GM23338 (cell line): ENCODE results near the gene TXNDC16. TPM values are rescaled to one million over a fixed set of nuclear protein-coding genes. Genes with fewer than 3 reads are reported as not detected.

Experiments
- ATAC-seq: fragments of 200-7000 bp; cut with Tn5 transposase; 3 replicates; pipeline ENCODE4 v1.9.1; 2020
- DNase-seq: peaks from one replicate; pipeline ENCODE4 v3.0.0-alpha.2; 2015; ENCODE audit warnings: low spot score
- H2AFZ ChIP-seq: fragments of 200-600 bp; sonication (generic); 2 replicates; pipeline ENCODE4 v1.8.0; 2016; ENCODE audit warnings: antibody characterized with exemption, mild to moderate bottlenecking, moderate library complexity
- H3F3A ChIP-seq: fragments of 200-600 bp; sonication (generic); replicated peaks from 2 replicates; pipeline ENCODE4 v1.8.0; 2017; ENCODE audit warnings: antibody characterized with exemption, mixed run types, low read depth
- H3K27ac ChIP-seq: fragments of 200-600 bp; sonication (generic); 2 replicates; pipeline ENCODE4 v1.6.1; 2016; ENCODE audit warnings: low read depth
- H3K27me3 ChIP-seq: fragments of 200-600 bp; sonication (generic); 2 replicates; pipeline ENCODE4 v1.8.0; 2016; ENCODE audit warnings: mild to moderate bottlenecking, mixed run types, moderate library complexity; ENCODE audit not compliant: insufficient read depth
- H3K36me3 ChIP-seq: fragments of 200-600 bp; sonication (generic); 2 replicates; pipeline ENCODE4 v1.8.0; 2016; ENCODE audit warnings: mild to moderate bottlenecking; ENCODE audit not compliant: insufficient read depth
- H3K4me1 ChIP-seq: fragments of 200-600 bp; sonication (generic); 2 replicates; pipeline ENCODE4 v1.8.0; 2016; ENCODE audit warnings: mild to moderate bottlenecking, moderate library complexity; ENCODE audit not compliant: insufficient read depth
- H3K4me2 ChIP-seq: fragments of 200-600 bp; sonication (generic); 2 replicates; pipeline ENCODE4 v1.7.1; 2017; ENCODE audit warnings: mixed run types
- H3K4me3 ChIP-seq: fragments of 200-600 bp; sonication (generic); 2 replicates; pipeline ENCODE4 v1.6.1; 2016; ENCODE audit warnings: mixed run types
- H3K79me2 ChIP-seq: fragments of 200-600 bp; sonication (generic); replicated peaks from 2 replicates; pipeline ENCODE4 v1.8.0; 2017; ENCODE audit warnings: mild to moderate bottlenecking; ENCODE audit not compliant: insufficient read depth
- H3K9me2 ChIP-seq: fragments of 200-600 bp; sonication (generic); 2 replicates; pipeline ENCODE4 v1.8.0; 2017; ENCODE audit not compliant: insufficient read depth
- H4K20me1 ChIP-seq: fragments of 200-600 bp; sonication (generic); replicated peaks from 2 replicates; pipeline ENCODE4 v1.8.0; 2017; ENCODE audit warnings: mild to moderate bottlenecking; ENCODE audit not compliant: insufficient read depth
- H3K27ac Mint-ChIP-seq: 2 replicates; pipeline ENCODE4 v1.8.0; 2020; ENCODE audit warnings: inconsistent platforms, mild to moderate bottlenecking, moderate library complexity, mixed read lengths
- H3K27me3 Mint-ChIP-seq: 3 replicates; pipeline ENCODE4 v1.8.0; 2022; ENCODE audit warnings: low read depth, mild to moderate bottlenecking, moderate library complexity, mixed read lengths, inconsistent platforms; ENCODE audit not compliant: insufficient read depth, poor library complexity
- H3K36me3 Mint-ChIP-seq: 3 replicates; pipeline ENCODE4 v1.8.0; 2021; ENCODE audit warnings: low read depth, mild to moderate bottlenecking, inconsistent platforms, moderate library complexity, mixed read lengths
- H3K4me1 Mint-ChIP-seq: 3 replicates; pipeline ENCODE4 v1.8.0; 2020; ENCODE audit warnings: mild to moderate bottlenecking, inconsistent platforms, mixed read lengths
- H3K4me3 Mint-ChIP-seq: 3 replicates; pipeline ENCODE4 v1.8.0; 2021; ENCODE audit warnings: moderate library complexity, mild to moderate bottlenecking, inconsistent platforms, mixed read lengths
- H3K9me3 Mint-ChIP-seq: 3 replicates; pipeline ENCODE4 v1.8.0; 2020; ENCODE audit warnings: moderate library complexity, mild to moderate bottlenecking, inconsistent platforms, mixed read lengths
- CREB1 ChIP-seq: fragments of 250-450 bp; sonication (Bioruptor Pico); IDR thresholded peaks from 2 replicates; pipeline ENCODE4 v1.5.0; 2020; ENCODE audit warnings: low read depth, mild to moderate bottlenecking, moderate library complexity
- EZH2 ChIP-seq: fragments of 200-600 bp; sonication (generic); IDR thresholded peaks from one replicate; pipeline ENCODE4 v1.8.0; 2017; ENCODE audit warnings: antibody characterized with exemption, mild to moderate bottlenecking, low read depth; ENCODE audit not compliant: unreplicated experiment
- EZH2phosphoT487 ChIP-seq: fragments of 200-600 bp; sonication (generic); IDR thresholded peaks from one replicate; pipeline ENCODE4 v1.8.1; 2018; ENCODE audit warnings: antibody characterized with exemption; ENCODE audit not compliant: unreplicated experiment
- JUNB ChIP-seq: IDR thresholded peaks from one replicate; pipeline ENCODE4 v1.6.1; 2016; ENCODE audit warnings: antibody characterized with exemption; ENCODE audit not compliant: unreplicated experiment
- POLR2AphosphoS5 ChIP-seq: IDR thresholded peaks from 2 replicates; pipeline ENCODE4 v1.6.1; 2016; ENCODE audit warnings: antibody characterized with exemption, low read depth
- REST ChIP-seq: IDR thresholded peaks from one replicate; pipeline ENCODE4 v1.6.1; 2018; ENCODE audit warnings: antibody characterized with exemption; ENCODE audit not compliant: unreplicated experiment
- STAT1 ChIP-seq: IDR thresholded peaks from one replicate; pipeline ENCODE4 v1.6.1; 2016; ENCODE audit warnings: antibody characterized with exemption; ENCODE audit not compliant: unreplicated experiment
- ZNF331 ChIP-seq: fragments of 250-450 bp; sonication (Bioruptor Pico); IDR thresholded peaks from 2 replicates; pipeline ENCODE4 v1.5.0; 2020; ENCODE audit warnings: low read depth, mild to moderate bottlenecking, moderate library complexity
- polyA plus RNA-seq: library from polyadenylated mRNA; unstranded; fragments of >200 nt; fragmentation: Nextera tagmentation; extraction: Ambion mirVana; gene quantifications from 2 replicates; pipeline ENCODE4 v1.2.1, GENCODE V29; 2016
- total RNA-seq: library from RNA; depleted of rRNA; stranded (reverse); fragments of >200 nt; shearing (Covaris generic); gene quantifications from 2 replicates; pipeline ENCODE4 v1.2.3, GENCODE V29; 2014
- TF ChIP-seq, protein P1 (sequence below): IDR thresholded peaks from 2 replicates; pipeline ENCODE4 v1.6.1; 2016; ENCODE audit warnings: antibody characterized with exemption

The TXNDC16 gene
- total and polyA plus RNA-seq, 2 experiments from 2014 or later = 13.6 to 14.0 TPM

GRCh38 chr14:52457411-52457810, 94.9 kb downstream of the TXNDC16 start (continued):
- TF ChIP-seq, protein P1, sequence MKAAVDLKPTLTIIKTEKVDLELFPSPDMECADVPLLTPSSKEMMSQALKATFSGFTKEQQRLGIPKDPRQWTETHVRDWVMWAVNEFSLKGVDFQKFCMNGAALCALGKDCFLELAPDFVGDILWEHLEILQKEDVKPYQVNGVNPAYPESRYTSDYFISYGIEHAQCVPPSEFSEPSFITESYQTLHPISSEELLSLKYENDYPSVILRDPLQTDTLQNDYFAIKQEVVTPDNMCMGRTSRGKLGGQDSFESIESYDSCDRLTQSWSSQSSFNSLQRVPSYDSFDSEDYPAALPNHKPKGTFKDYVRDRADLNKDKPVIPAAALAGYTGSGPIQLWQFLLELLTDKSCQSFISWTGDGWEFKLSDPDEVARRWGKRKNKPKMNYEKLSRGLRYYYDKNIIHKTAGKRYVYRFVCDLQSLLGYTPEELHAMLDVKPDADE = no peak
- no peak for TF ChIP-seq POLR2AphosphoS5
- TF ChIP-seq STAT1 = no peak
- no peak for TF ChIP-seq EZH2
- no peak for TF ChIP-seq ZNF331 (CRISPR knock-in tag)

GRCh38 chr14:52455291-52456088, 96.8 kb downstream of the TXNDC16 start:
- ATAC-seq = no peak
- no peak overlapping the region for H3K4me3 Mint-ChIP-seq
- no peaks in the 10 kb centered on the region for H3K36me3 Mint-ChIP-seq
- H3K9me3 Mint-ChIP-seq = no peaks in the 10 kb centered on the region
- H3K4me2 ChIP-seq = no peak overlapping the region
- no peaks in the 10 kb centered on the region for H3K36me3 ChIP-seq
- H3K4me1 ChIP-seq = no peaks in the 10 kb centered on the region
- TF ChIP-seq EZH2phosphoT487 (no peak), STAT1 (no peak), JUNB (no peak)
- no peak overlapping the region for H3K27ac ChIP-seq
- no peaks in the 10 kb centered on the region for H3K27me3 Mint-ChIP-seq
- H3K27ac Mint-ChIP-seq = no peak overlapping the region
- DNase-seq = no peak
- H3K79me2 ChIP-seq = no peaks in the 10 kb centered on the region
- no peaks in the 10 kb centered on the region for H3K9me2 ChIP-seq
- H4K20me1 ChIP-seq = no peaks in the 10 kb centered on the region
- H3K4me1 Mint-ChIP-seq = peaks cover 2% of the 10 kb centered on the region; the same call in 2 of the 3 replicates
- H3K27me3 ChIP-seq = no peaks in the 10 kb centered on the region
- no peaks in the 10 kb centered on the region for H3F3A ChIP-seq
- H2AFZ ChIP-seq = no peak overlapping the region
- H3K4me3 ChIP-seq = no peak overlapping the region

DNA sequence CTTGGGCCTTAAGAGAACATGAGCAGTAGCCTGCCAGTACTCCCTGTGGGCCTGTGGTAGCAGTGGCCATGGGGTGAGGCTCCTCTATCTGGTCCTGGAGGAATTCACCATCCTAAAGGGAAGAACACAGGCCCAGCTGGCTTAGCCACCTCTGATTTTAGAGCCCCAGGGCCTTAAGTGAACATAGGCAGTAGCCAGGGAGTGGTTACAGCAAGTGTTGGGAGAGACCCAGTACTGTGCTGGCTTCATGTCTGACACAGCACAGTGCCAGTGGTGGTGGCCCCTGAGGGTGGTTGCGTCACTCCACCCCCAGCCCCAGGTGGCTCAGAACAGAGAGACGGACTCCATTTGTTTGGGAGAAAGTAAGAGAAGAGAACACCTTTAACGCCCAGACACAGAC, 105.1 kb downstream of the TXNDC16 start:
- H3K27me3 ChIP-seq = no peaks in the 10 kb centered on the region
- no peaks in the 10 kb centered on the region for H3K79me2 ChIP-seq
- no peaks in the 10 kb centered on the region for H3K4me1 Mint-ChIP-seq
- H3K4me3 Mint-ChIP-seq = no peak overlapping the region
- no peaks in the 10 kb centered on the region for H4K20me1 ChIP-seq
- no peak overlapping the region for H3K4me3 ChIP-seq
- no peak for DNase-seq
- H3K27ac Mint-ChIP-seq = no peak overlapping the region; the same call in 1 of the 2 replicates
- no peaks in the 10 kb centered on the region for H3F3A ChIP-seq
- H3K4me1 ChIP-seq = no peaks in the 10 kb centered on the region
- no peaks in the 10 kb centered on the region for H3K36me3 ChIP-seq
- H2AFZ ChIP-seq = no peak overlapping the region
- H3K27me3 Mint-ChIP-seq = no peaks in the 10 kb centered on the region
- H3K9me3 Mint-ChIP-seq = no peaks in the 10 kb centered on the region
- no peak overlapping the region for H3K4me2 ChIP-seq
- no peaks in the 10 kb centered on the region for H3K9me2 ChIP-seq
- H3K36me3 Mint-ChIP-seq = no peaks in the 10 kb centered on the region
- ATAC-seq = no peak
- H3K27ac ChIP-seq = no peak overlapping the region
- no peak for TF ChIP-seq CREB1 (CRISPR knock-in tag)
- TF ChIP-seq REST = no peak
- no peak for TF ChIP-seq EZH2
